ENCODE measurements around the gene HS6ST1. TPM values are rescaled to one million over a fixed set of nuclear protein-coding genes. Genes with fewer than 3 reads are reported as not detected.
"Not testable (repeated sequence)": the region's sequence is repeated elsewhere in the genome, so short reads cannot be mapped to it uniquely, and the experiment has no call there.

Gene HS6ST1
- total and polyA plus RNA-seq, 4 donors: 17.9 to 31.9 (median 25.4) TPM

DNA sequence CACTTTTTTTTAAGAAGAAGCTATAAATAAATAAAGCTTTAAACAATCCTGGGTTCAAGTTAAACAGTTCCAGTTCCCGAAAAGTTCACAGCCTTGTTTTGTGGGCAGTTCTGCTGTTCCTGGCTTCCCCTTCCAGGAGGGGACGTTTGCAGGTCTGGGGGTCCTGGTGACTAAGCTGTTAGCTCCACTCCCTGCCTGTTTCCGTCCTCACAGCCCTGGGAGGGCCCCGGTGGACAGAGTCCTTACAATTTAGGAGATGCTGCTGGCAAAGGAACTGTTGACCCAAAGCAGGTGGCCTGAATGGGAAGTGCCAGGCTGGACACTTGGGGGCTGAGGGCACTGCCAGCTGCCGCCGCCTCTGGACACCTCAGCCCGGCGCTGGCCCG, 53.1 kb downstream of the HS6ST1 start:
- H3K9me3 ChIP-seq (ENCODE audit: control insufficient read depth in 4 of 4, low read length in 3 of 4); H3K4me3 ChIP-seq (ENCODE audit: low read depth in 1 of 3, low read length in 3 of 3); H3K36me3 ChIP-seq (ENCODE audit: control insufficient read depth in 4 of 4, insufficient read depth in 3 of 4, low read depth in 1 of 4, low read length in 3 of 4); H3K27me3 ChIP-seq (ENCODE audit: control insufficient read depth in 4 of 4, insufficient read depth in 4 of 4, low read length in 3 of 4); H3K9ac ChIP-seq (ENCODE audit: low read depth in 1 of 2, low read length in 2 of 2); H3K27ac ChIP-seq (ENCODE audit: low read depth in 1 of 2, low read length in 2 of 2): not testable (repeated sequence)
- DNase-seq (ENCODE audit: low spot score): peak; percentile 24
- peaks cover 8 to 19% (median 13%) of the 10 kb centered on the region in 4 donors for H3K4me1 ChIP-seq (ENCODE audit: control insufficient read depth in 4 of 4, insufficient read depth in 4 of 4, low read length in 3 of 4)
- WGBS: 78% methylated on average over 4 of the region's 9 CpGs

- Histone ChIP-seq H3K27me3 (ENCODE audit: control insufficient read depth in 4 of 4, insufficient read depth in 4 of 4, low read length in 3 of 4) (no peaks in the 10 kb centered on the region), H3K9me3 (ENCODE audit: control insufficient read depth in 4 of 4, low read length in 3 of 4) (no peaks in the 10 kb centered on the region), H3K36me3 (ENCODE audit: control insufficient read depth in 4 of 4, insufficient read depth in 3 of 4, low read depth in 1 of 4, low read length in 3 of 4) (peaks cover 0 to 5% (median 0%) of the 10 kb centered on the region in 4 donors), H3K27ac (ENCODE audit: low read depth in 1 of 2, low read length in 2 of 2) (no peak overlapping the region), H3K9ac (ENCODE audit: low read depth in 1 of 2, low read length in 2 of 2) (no peak overlapping the region), H3K4me3 (ENCODE audit: low read depth in 1 of 3, low read length in 3 of 3) (no peak overlapping the region), H3K4me1 (ENCODE audit: control insufficient read depth in 4 of 4, insufficient read depth in 4 of 4, low read length in 3 of 4) (peaks cover 2 to 13% (median 8%) of the 10 kb centered on the region in 4 donors)
- WGBS: 85% methylated on average over 12 of the region's 12 CpGs
- no peak for DNase-seq (ENCODE audit: low spot score)
- TF ChIP-seq EGR1 (IDR thresholded peaks at IDR 0.05; ENCODE audit: low read depth in 2 of 2) (no peak), SP1 (IDR thresholded peaks at IDR 0.05) (no peak), HNF4A (conservative IDR thresholded peaks at IDR 0.05) (no peak), TAF1 (conservative IDR thresholded peaks at IDR 0.05) (no peak), GABPA (IDR thresholded peaks at IDR 0.05 in 1 of 2, conservative IDR thresholded peaks at IDR 0.05 in 1 of 2) (no peak), RXRA (IDR thresholded peaks at IDR 0.05) (no peak)
- TF ChIP-seq, protein P1, sequence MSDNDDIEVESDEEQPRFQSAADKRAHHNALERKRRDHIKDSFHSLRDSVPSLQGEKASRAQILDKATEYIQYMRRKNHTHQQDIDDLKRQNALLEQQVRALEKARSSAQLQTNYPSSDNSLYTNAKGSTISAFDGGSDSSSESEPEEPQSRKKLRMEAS (IDR thresholded peaks at IDR 0.05): no peak
Observed at GRCh38 chr2:128264881-128265607, 53.6 kb downstream of the HS6ST1 start.

DNA sequence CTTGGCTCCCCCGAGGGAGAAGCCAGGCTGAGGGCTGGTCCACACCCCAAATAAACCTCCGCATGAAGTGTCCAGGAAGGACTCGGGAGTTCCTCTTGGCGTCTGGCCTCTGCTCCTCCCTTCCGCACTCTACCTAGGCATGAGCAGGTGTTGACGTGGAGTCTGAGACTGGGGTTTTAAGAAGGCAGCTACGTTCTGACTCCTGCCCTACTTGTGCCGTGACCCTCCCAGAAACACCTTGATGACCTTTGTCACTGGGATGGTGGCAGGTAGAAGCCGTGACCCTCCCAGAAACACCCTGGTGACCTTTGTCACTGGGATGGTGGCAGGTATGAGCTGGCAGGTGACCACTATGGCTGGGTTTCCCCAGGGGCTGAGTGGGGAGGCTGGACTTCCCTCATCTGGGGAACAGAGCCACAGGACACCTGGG, 54.8 kb downstream of the HS6ST1 start:
- Histone ChIP-seq H3K27ac (ENCODE audit: low read depth in 1 of 2, low read length in 2 of 2) (no peak overlapping the region), H3K9ac (ENCODE audit: low read depth in 1 of 2, low read length in 2 of 2) (no peak overlapping the region), H3K27me3 (ENCODE audit: control insufficient read depth in 4 of 4, insufficient read depth in 4 of 4, low read length in 3 of 4) (no peaks in the 10 kb centered on the region), H3K36me3 (ENCODE audit: control insufficient read depth in 4 of 4, insufficient read depth in 3 of 4, low read depth in 1 of 4, low read length in 3 of 4) (peaks cover 0 to 5% (median 0%) of the 10 kb centered on the region in 4 donors), H3K4me1 (ENCODE audit: control insufficient read depth in 4 of 4, insufficient read depth in 4 of 4, low read length in 3 of 4) (peaks cover 0 to 3% (median 1%) of the 10 kb centered on the region in 4 donors), H3K4me3 (ENCODE audit: low read depth in 1 of 3, low read length in 3 of 3) (no peak overlapping the region), H3K9me3 (ENCODE audit: control insufficient read depth in 4 of 4, low read length in 3 of 4) (no peaks in the 10 kb centered on the region)
- 77% methylated on average over 9 of the region's 9 CpGs for WGBS
- TF ChIP-seq HNF4G (IDR thresholded peaks at IDR 0.05) (no peak), FOXA2 (IDR thresholded peaks at IDR 0.05) (no peak), TAF1 (conservative IDR thresholded peaks at IDR 0.05) (no peak), HNF4A (conservative IDR thresholded peaks at IDR 0.05) (no peak), EGR1 (IDR thresholded peaks at IDR 0.05; ENCODE audit: low read depth in 2 of 2) (no peak), RXRA (IDR thresholded peaks at IDR 0.05) (no peak), JUND (IDR thresholded peaks at IDR 0.05) (no peak), YY1 (IDR thresholded peaks at IDR 0.05) (no peak), NR2F2 (IDR thresholded peaks at IDR 0.05) (no peak), GABPA (IDR thresholded peaks at IDR 0.05 in 1 of 2, conservative IDR thresholded peaks at IDR 0.05 in 1 of 2) (no peak), SP1 (IDR thresholded peaks at IDR 0.05) (no peak), RAD21 (IDR thresholded peaks at IDR 0.05) (no peak), ZBTB33 (IDR thresholded peaks at IDR 0.05) (no peak), FOXA1 (IDR thresholded peaks at IDR 0.05) (no peak)
- TF ChIP-seq, protein P2, sequence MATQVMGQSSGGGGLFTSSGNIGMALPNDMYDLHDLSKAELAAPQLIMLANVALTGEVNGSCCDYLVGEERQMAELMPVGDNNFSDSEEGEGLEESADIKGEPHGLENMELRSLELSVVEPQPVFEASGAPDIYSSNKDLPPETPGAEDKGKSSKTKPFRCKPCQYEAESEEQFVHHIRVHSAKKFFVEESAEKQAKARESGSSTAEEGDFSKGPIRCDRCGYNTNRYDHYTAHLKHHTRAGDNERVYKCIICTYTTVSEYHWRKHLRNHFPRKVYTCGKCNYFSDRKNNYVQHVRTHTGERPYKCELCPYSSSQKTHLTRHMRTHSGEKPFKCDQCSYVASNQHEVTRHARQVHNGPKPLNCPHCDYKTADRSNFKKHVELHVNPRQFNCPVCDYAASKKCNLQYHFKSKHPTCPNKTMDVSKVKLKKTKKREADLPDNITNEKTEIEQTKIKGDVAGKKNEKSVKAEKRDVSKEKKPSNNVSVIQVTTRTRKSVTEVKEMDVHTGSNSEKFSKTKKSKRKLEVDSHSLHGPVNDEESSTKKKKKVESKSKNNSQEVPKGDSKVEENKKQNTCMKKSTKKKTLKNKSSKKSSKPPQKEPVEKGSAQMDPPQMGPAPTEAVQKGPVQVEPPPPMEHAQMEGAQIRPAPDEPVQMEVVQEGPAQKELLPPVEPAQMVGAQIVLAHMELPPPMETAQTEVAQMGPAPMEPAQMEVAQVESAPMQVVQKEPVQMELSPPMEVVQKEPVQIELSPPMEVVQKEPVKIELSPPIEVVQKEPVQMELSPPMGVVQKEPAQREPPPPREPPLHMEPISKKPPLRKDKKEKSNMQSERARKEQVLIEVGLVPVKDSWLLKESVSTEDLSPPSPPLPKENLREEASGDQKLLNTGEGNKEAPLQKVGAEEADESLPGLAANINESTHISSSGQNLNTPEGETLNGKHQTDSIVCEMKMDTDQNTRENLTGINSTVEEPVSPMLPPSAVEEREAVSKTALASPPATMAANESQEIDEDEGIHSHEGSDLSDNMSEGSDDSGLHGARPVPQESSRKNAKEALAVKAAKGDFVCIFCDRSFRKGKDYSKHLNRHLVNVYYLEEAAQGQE (IDR thresholded peaks at IDR 0.05): no peak
- TF ChIP-seq, protein P1 (IDR thresholded peaks at IDR 0.05): no peak
- TF ChIP-seq, protein P3, sequence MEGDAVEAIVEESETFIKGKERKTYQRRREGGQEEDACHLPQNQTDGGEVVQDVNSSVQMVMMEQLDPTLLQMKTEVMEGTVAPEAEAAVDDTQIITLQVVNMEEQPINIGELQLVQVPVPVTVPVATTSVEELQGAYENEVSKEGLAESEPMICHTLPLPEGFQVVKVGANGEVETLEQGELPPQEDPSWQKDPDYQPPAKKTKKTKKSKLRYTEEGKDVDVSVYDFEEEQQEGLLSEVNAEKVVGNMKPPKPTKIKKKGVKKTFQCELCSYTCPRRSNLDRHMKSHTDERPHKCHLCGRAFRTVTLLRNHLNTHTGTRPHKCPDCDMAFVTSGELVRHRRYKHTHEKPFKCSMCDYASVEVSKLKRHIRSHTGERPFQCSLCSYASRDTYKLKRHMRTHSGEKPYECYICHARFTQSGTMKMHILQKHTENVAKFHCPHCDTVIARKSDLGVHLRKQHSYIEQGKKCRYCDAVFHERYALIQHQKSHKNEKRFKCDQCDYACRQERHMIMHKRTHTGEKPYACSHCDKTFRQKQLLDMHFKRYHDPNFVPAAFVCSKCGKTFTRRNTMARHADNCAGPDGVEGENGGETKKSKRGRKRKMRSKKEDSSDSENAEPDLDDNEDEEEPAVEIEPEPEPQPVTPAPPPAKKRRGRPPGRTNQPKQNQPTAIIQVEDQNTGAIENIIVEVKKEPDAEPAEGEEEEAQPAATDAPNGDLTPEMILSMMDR (IDR thresholded peaks at IDR 0.05; ENCODE audit: low read depth, low read length, missing input control): no peak
- TF ChIP-seq, protein P4, sequence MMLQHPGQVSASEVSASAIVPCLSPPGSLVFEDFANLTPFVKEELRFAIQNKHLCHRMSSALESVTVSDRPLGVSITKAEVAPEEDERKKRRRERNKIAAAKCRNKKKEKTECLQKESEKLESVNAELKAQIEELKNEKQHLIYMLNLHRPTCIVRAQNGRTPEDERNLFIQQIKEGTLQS (IDR thresholded peaks at IDR 0.05): no peak
- peak; percentile 25 for DNase-seq (ENCODE audit: low spot score)
